HG02571 (cell line): ENCODE results near the gene GABRR2.
"Not testable (repeated sequence)": the region's sequence is repeated elsewhere in the genome, so short reads cannot be mapped to it uniquely, and the experiment has no call there.

ENCODE experiments used
- ATAC-seq: cut with Tn5 transposase; IDR thresholded peaks from one replicate; pipeline ENCODE4 v1.9.1; 2021; ENCODE audit warnings: mild to moderate bottlenecking, moderate library complexity; ENCODE audit not compliant: unreplicated experiment

Gene GABRR2

DNA sequence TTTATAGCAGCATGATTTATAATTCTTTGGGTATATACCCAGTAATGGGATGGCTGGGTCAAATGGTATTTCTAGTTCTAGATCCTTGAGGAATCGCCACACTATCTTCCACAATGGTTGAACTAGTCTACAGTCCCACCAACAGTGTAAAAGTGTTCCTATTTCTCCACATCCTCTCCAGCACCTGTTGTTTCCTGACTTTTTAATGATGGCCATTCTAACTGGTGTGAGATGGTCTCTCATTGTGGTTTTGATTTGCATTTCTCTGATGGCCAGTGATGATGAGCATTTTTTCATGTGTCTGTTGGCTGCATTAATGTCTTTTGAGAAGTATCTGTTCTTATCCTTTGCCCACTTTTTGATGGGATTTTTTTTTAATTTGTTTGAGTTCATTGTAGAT is 20.0 kb downstream of the GABRR2 start:
- ATAC-seq: not testable (repeated sequence)

DNA sequence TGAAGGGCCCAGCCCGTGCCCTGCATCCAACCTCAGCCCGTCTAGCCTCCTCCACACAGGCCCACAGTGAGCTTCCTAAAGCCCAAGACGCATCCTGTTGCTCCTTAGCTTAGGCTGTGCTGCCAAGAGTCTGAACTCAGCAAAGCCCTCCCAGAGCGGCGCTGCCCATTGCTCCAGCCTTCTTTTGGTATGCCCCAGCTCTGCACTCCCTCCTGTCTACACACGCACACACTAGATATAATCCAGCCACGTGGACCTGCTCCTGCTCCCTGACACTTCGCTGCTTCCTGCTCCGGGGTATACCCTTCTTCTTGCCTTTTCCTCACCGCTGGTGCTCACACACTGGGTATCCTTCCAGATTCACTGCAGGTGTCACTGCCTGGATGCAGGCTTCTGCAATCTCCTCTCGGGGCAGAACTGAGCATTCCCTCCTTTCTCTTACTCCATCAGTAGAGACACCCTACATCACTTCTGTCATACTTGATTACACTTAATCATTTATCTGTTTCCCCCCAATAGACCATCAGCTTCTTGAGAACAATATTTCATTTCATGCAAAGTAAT is 23.8 kb downstream of the GABRR2 start:
- no peak for ATAC-seq

DNA sequence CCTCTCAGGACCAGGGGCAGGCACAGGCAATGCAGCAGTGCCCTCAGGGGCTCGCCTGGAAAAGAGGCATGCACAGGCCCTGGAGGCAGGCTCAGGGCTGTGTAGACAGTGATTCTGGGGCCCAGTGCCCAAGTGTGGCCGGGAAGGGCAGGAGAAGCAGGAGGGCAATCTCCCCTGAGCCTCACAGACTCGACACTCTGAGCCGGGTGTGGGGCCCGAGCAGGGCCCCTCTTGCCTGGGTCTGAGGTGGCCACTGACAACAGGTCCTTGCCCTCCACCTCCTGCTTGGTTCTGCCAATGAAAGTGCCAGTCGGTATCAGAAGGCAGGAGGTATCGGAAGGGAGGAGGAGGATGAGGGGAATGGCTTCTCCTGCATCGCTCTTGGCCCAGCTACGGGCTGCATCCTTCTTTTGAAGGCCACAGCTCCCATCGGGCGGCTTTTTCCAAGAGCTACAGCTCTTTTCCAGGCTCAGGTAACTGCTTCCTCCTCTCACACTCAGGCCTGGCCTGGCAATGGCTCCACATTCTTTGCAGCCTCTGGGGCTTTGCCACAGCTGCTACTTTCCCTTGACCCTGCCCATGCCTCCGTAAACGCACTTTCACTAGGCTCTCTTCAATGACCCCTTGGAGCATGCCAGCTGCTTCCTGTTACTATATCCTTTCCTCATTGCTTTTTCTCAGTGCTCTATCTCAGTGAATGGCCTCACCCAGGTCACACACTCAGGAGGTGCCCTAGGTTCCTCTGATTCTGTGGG is 24.5 kb downstream of the GABRR2 start:
- no peak for ATAC-seq

DNA sequence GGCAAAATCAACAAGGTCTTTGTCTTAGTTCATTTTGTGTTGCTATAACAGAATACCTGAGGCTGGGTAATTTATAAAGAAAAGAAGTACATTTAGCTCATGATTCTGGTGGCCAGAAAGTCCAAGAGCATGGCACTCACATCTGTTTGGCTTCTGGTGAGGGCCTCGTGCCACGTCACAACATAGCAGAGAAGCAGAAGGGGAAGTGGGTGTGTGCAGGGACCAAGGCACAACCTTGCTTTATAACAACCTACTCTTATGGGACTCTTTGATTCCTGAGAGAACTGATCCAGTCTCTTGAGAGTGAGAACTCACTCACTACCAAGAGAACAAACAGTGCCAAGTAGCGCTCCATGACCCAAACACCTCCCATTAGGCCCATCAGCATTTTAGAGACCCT is 25.4 kb downstream of the GABRR2 start:
- ATAC-seq: no peak

DNA sequence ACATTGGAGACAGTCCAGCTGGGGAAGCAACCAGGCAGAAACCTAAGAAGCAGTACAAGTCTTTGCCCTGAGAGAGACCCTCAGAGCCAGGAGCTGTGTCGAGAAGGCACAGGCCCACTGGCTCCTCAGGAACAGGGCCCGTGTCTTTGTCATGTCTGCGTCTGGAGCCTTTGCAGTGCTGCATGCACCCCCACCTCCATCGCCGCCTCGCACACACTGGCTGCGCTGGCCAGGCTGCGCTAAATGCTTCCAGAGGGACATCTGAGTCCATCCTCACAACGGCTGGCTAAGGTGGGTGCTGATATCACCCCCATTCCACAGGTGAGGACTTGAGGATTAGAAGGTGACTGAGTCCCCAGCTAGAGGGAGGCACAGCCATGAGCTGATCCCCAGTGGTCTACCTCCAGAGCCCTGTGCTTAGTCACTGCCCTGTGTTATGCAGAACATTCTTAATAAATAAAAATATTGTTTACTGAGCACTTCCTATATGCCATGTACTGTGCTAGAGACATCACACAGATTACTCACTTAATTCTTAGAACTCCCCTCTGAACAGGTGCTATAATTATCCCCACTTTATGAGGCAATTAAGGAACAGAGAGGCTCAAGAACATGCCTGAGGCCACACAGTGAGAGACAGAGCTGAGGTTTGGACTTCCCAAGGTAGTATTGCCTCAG is 27.6 kb downstream of the GABRR2 start:
- ATAC-seq: no peak

DNA sequence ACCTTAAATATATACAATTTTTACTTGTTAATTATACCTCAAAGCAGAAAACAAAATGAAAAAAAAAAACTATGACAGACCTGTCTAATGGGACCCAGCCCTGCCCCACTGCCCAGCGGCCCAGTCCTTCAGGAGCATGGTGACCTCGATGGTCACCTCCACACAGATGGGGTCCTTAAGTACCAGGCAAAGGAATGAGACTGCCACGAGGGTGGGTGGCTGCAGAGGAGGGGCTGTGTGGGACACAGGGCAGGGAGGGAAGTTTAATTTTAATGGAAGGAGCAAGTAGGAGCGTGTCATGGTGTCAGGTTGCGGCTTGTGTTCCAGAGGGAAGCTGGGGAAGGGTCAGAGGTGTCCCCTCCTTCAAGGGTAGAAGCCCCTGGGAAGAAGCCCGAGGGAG is 28.6 kb downstream of the GABRR2 start:
- no peak for ATAC-seq

DNA sequence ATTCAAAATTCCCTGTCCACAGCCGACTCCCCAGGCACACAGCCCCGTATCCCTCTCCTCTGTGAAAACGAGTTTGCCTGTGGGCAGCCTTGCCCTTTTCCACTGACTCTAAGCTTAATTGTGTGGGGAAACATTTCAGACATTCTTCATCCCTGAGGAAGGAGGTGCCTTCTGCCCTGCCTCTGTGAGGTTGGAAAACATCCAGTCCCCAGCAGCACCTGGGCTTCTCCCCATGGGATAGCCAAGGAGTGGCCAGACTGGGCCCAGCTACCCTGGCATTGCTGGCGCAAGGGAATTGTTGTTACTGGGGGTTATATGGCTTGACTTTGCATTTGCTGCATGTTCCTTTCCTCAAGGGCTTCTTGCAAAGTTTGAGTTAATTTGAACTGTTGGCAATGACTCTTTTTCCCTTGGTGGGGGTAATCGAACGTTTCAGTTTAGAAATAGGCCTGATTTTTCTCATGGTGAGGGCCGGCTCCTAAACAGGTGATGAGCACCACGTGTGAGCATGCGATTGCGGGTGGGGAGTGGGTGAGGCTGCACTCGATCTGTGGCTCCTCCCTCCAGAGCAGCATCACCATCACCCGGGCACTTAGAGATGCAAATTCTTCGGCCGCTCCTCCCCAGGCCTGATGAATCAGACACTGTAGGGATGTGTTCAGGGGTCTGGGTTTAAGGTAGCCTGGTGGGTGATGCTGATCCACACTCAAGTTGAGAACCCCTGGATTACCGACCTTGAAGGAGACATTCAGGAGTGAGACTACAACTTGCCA is 29.9 kb downstream of the GABRR2 start:
- no peak for ATAC-seq

DNA sequence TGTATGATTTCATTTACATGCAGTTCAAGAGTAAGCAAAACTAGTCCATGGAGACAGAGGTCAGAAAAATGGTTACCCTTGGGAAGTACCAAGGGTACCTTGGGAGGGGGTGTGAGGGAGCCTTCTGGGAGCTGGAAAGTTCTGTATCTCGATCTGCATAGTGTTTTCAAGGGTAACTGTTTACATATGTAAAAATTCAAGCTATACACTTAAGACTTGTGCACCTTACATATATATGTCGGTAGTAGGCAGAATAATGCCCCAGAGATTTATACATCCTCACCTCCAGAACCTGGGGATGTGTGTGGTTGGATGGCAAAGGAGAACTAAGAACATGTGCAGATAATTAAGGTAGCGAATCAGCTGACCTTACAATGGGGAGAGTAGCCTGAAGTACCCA is 31.0 kb downstream of the GABRR2 start:
- no peak for ATAC-seq

DNA sequence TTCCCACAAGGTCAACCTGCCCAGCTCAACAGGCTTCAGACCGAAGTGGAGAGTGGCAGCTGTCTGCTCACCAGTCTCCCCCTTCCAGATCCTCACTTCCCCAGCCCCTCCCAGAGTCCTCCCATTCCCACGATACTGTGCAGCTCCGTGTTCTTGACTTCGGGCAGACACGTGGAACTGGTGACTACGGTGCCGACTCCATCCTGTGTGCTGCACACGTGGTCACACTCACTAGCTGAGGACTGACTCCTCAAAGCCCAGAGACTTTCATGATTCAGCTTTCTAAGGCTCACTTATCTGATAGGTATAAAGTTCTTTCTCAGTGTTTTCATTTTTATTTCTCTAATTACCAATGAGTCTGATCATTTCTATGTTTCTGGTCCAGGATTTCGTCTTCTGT is 32.4 kb downstream of the GABRR2 start:
- ATAC-seq: no peak

DNA sequence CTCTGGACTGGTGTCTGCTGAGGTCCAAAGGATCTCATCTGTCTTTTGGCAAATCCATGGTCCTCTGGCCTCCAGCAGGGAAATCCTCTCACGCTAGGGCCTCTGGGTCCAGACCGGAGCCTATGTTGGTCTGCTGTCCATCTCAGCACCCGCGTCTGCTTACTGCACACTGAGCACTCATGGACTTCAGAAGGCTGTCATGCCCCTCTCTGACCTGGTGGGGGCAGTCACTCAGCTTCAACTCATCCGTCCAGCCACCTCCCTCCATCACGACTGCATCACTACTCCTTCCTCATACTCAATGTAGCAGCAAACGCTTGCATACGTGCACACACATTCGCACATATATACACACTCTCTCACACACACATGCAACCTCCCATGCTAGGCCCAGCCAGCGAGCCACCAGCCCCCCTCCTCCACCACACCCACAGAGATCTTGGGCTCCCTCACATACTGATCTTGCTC is 33.3 kb downstream of the GABRR2 start:
- peak; percentile 92 for ATAC-seq

DNA sequence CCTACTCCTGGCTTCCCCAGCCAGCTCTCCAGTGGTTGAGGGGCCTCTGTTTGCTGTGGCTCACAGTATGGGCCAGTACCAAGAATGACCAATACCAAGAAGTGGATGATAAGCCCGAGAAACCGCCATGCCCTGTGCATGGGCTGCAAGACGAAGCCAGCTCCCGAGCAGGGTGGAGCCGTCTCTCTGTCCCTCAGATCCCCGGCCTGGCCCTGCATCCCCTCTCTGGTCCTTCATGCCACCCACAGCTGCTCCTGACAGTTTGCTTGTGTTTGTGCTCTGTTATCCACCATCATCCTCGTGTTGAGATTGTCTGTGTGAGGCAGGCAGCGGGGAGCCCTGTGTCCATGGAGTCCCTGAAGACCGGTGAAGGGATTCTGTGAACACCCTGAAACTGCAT is 36.1 kb downstream of the GABRR2 start:
- no peak for ATAC-seq

DNA sequence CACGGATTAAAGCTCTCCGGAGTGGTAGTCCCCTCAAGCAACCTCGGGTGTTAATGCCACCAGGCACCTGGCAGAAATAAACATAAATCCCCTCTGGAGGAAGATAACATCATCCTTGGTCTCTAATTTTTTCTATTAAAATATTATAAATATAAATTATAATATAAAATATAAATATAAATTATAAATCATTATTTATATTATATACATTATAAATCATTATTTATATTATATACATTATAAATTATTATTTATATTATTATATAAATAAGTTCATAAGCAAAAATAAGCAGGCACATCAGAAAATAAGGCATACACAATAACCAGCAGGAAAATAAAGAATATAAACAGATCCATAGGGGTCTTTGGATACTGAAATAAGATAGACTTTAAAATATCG is 39.2 kb downstream of the GABRR2 start:
- no peak for ATAC-seq

DNA sequence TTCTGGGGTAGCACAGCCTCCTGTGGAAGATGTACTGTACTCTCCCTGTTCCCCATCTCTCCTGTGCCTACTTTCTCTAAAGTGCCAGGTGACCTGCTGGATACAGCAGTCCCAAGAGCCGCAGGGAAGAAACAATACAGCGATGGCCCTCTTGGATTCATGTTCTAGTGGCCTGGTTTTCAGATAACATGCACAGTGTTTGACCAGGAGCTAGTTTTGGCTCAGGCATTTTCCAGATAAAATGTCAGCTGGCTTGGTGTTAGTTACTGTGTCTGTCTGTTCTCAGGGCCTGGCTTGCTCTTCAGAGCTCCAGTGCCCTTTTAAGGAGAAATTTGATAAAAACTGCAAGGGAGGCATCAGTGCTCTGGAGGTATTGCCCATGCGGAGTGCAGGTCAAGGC is 41.3 kb downstream of the GABRR2 start:
- no peak for ATAC-seq

DNA sequence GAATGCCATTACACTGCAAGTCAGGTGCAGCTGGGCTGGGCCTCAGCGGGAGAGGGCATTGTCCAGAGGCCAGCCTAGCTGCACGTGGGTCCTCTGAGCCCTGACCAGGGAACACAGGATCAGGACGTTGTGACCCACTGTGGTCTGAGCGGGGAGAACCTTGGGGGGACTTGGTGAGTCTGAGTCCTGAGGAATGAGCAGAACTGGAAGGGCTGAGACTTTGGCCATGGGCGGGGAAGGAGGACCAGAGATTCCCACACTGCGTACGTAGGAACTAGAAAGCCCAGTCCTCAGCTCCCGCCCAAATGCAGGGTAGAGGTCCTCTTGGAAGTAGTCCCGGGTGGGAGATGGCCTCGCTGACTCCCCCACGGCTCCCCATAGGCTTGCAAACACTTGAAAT is 42.5 kb downstream of the GABRR2 start:
- ATAC-seq: no peak

DNA sequence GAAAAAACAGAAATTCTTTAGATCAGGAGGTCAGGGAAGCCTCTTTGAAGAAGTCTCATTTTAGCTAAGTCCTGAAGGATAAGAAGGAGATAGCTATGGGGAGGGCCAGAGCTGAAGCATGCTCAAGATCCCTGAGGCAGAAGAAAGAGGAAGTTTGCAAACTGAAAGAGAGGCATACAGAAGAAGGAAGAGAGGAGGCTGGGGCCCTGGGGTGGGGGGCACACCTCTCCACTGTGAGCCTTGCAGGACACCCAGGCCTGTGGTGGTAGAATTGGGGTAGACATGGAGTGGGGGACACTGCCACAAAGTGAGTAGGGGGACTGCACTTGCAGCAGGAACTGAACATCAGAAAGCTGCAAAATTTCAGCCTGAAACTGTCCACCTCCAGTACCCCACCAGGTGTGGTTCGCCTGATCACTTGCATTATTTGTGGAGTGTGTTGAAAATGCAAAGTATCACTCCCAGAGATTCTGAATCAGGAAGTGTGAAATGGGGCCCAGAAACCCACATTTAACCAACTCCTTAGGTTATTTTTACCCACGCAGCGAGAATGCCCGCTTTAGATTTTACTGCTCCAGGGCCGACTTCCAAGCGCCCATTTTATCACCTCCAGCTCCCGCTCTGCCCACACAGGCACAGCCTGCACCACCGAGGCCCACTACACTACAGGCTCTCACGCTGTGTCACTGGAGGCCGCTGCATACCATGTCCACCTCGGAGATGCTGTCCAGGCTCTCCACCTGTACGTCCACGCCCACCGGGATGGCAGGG is 44.0 kb downstream of the GABRR2 start:
- ATAC-seq: no peak

DNA sequence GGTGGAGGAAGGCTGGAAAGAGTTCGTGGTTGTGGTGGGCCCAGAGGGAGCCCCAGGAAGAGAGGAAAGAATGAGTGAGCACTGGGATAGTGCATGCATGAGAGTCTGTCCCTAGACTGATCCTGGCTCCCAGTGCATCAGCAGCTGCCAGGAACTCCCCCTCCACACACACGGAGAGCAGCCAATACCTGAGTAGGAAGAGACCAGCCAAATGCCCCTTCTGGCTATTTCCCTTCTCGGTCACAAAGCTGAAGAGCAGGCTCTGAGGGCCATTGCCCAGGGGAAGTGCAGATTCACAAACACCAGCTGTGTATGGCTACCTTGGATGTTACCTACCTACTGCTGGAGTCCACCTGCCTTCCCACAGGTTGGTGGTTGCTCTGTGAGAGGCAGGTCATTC is 45.1 kb downstream of the GABRR2 start:
- ATAC-seq: no peak

DNA sequence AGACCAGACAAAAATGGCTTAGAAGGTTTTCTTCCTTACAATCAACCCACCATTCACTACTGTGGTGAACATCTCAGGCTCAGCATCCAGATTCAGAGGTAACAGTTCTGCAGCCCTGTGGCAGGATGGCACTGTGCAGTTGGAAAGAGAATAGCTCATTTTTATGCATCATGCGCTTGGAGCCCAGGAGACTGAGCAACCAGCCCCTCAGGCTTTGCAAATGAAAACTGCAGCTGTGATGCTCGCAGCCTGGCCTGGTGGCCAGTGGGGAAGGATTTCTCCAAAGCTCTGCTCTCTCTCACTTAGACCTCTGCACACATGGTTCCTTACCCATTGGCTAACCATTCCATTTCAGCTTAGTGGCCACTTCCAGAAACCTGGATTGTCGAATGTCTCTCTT is 45.8 kb downstream of the GABRR2 start:
- ATAC-seq: no peak

DNA sequence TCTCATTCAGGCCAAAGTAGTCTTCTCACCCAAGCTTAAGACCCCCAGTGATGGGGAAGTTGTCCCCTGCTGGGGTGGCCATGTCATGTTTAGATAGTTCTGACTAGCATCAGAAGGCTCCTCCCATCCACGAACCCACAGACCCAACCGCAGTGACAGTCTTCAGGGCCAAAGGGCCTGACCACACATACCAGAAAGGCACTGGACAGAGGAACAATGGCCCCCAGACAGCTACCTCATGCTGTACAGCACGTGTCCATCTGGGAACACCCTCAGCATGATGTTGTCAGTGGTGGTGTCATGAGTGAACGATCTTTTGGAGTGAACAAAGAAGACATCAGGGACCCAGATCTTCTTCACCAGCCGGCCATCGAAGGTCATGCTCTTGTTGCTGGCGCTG is 46.3 kb downstream of the GABRR2 start:
- no peak for ATAC-seq

DNA sequence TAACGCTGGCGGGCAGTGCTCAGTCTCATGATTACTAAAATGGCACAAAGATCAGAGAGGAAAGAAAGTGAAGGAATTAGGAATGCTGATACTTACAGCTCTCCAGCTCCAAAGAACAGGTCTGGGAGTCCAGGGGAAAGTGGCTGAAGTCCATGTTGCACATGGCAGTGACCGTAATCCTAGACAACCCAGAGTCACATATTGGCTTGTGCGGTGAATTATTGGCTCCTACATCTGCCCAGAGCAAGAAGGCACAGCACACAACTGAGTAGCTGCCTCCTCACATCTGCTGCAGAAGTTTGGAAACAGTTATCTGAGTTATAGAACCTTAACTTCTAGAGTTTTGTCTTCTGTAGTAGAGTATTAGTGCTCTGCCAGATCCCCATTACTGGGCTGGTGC is 47.2 kb downstream of the GABRR2 start:
- no peak for ATAC-seq

DNA sequence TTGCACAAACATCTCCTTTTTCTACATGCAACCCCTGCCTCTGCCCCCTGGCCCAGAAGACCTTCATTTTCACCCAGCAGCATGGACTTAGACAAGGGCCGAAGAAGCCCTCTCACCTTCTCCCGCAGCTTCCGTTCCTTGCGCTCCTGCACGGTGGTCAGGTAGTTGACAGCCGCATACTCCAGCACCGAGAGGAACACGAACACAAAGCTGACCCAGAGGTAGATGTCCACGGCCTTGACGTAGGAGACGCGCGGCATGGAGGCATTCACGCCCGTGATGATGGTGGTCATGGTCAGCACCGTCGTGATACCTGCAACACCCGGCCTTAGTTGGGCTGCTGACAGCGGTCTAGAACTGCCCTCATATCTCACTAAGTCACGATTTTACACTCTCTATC is 50.8 kb downstream of the GABRR2 start:
- ATAC-seq: no peak

DNA sequence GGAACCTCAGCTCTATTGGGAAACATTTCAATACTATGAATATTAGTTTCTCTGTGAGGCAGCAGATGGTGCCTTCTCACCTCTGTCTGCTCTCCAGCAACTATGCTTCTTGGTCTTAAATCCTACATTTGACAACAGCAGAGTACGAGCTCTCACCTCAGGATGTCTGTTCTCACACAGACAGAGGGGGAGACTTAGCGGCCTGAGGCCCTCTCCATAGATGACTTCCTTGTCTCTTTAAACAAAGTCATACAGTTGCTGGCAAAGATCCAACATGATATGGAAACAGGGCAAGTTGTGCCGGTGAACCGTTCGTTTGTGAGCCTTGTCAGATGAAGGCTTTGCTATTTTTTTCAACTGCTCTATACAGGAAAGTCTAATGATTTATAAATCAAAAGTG is 54.3 kb downstream of the GABRR2 start:
- ATAC-seq: no peak
